ENCODE measurements around the gene HSFX4. TPM values are rescaled to one million over a fixed set of nuclear protein-coding genes. Genes with fewer than 3 reads are reported as not detected.
A peak's percentile ranks its signal among the peaks of the same experiment; 100 is the strongest.
"Not testable (repeated sequence)": the region's sequence is repeated elsewhere in the genome, so short reads cannot be mapped to it uniquely, and the experiment has no call there.

HSFX4 gene
- total and polyA plus RNA-seq, 5 donors from 2014 or later = not detected

DNA sequence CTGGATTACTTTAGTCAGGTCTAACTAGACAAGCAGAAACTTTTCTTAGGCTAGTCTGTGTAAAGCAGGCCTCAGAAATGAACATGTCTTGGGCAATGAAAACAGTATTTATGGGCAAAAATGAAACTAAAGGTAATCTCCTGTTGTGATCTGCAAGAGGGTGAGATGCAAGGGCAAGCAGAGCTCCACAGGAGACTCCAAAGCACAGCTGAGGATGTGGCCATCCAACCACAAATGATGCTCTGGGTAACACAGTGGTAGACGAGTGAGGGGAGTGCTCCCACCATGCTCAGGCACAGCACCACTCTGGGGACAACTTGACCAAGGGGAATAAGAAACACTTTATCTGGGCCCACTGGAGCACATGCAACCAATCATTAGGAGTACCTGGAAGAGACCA lies 738 bp upstream of the HSFX4 start:
- not testable (repeated sequence) for H3K27me3 ChIP-seq (ENCODE audit: control insufficient read depth, insufficient read depth, low read length); H3K9me3 Mint-ChIP-seq; H3K4me3 Mint-ChIP-seq; H3K36me3 Mint-ChIP-seq; H3K9me3 ChIP-seq (ENCODE audit: control insufficient read depth in 2 of 2, low read length in 2 of 2); H3K4me1 ChIP-seq (ENCODE audit: control insufficient read depth, insufficient read depth, low read length, poor library complexity, severe bottlenecking); H3K4me1 Mint-ChIP-seq; ATAC-seq (ENCODE audit: low read depth in 2 of 2); H3K27ac Mint-ChIP-seq; H3K4me3 ChIP-seq (ENCODE audit: low read depth, low read length); H3K27me3 Mint-ChIP-seq; H3K27ac ChIP-seq (ENCODE audit: insufficient read depth, low read length, poor library complexity, severe bottlenecking); DNase-seq; H3K36me3 ChIP-seq (ENCODE audit: control insufficient read depth, insufficient read depth, low read length)

DNA sequence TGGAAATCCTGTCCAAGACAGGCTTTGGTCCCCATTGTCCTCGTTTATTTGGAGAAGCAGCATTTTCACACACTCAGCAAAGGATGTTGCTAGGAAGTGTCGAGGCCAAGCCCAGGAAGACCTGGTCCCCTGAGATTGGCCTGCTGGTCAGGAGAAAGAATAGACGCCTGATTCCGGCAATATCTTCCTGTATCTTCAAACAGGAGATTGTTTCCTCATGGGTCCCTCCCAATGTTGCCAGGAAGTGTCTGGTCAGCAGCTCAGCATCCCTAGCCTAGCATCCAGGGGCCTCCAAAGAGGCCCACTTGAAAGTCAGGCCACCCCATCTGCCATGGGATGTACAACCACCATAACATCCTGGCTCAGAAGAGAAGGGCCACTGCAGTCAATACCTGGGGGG lies 2.0 kb downstream of the HSFX4 start:
- not testable (repeated sequence) for H3K27ac ChIP-seq (ENCODE audit: insufficient read depth, low read length, poor library complexity, severe bottlenecking); H3K4me3 Mint-ChIP-seq; H3K4me1 ChIP-seq (ENCODE audit: control insufficient read depth, insufficient read depth, low read length, poor library complexity, severe bottlenecking); H3K4me3 ChIP-seq (ENCODE audit: low read depth, low read length); H3K27me3 Mint-ChIP-seq; ATAC-seq (ENCODE audit: low read depth in 2 of 2); H3K9me3 Mint-ChIP-seq; H3K36me3 ChIP-seq (ENCODE audit: control insufficient read depth, insufficient read depth, low read length); H3K27ac Mint-ChIP-seq; H3K36me3 Mint-ChIP-seq; DNase-seq; H3K27me3 ChIP-seq (ENCODE audit: control insufficient read depth, insufficient read depth, low read length); H3K9me3 ChIP-seq (ENCODE audit: control insufficient read depth in 2 of 2, low read length in 2 of 2); H3K4me1 Mint-ChIP-seq

DNA sequence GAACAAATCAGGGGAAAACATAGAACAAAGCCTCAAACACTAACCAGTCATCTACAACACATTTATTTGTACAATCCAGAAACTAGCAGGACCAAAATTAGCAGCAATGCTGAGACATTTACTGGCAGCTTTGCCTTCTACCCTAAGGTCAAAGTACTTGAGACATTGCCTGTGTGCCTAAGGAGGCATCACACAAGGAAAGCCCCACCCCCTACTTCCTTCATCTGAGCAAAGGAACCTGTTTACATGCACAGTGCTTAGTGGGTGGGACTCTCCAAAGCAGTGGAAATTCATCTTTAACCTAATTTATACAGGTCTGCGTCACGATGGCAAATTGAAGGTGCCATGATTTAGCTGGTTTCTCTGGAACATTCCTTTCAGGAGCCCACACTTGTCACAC lies 2.8 kb downstream of the HSFX4 start:
- not testable (repeated sequence) for H3K4me1 ChIP-seq (ENCODE audit: control insufficient read depth, insufficient read depth, low read length, poor library complexity, severe bottlenecking); H3K4me3 Mint-ChIP-seq; H3K36me3 Mint-ChIP-seq; H3K9me3 ChIP-seq (ENCODE audit: control insufficient read depth in 2 of 2, low read length in 2 of 2); H3K27ac ChIP-seq (ENCODE audit: insufficient read depth, low read length, poor library complexity, severe bottlenecking); H3K27me3 ChIP-seq (ENCODE audit: control insufficient read depth, insufficient read depth, low read length); H3K36me3 ChIP-seq (ENCODE audit: control insufficient read depth, insufficient read depth, low read length); ATAC-seq (ENCODE audit: low read depth in 2 of 2); H3K4me1 Mint-ChIP-seq; DNase-seq; H3K27ac Mint-ChIP-seq; H3K27me3 Mint-ChIP-seq; H3K9me3 Mint-ChIP-seq; H3K4me3 ChIP-seq (ENCODE audit: low read depth, low read length)

DNA sequence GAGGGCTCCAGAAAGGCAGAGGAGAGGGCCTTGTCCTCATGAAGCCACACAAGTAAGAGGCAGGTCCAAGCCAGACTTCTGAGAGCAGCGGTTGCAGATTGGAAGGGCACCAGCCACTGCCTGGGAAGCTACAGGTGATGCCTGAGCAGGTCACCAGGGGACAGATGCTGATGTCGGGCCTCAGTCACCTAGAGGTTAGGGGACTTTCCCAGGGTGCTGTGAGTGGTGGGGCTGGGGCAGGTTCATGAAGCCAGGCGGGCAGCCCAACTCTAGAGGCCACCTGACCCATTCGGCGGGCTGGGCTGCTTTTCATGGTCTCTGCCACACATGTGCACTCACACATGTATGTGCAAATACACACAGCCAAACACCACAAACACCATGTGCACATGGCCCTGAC lies 3.6 kb downstream of the HSFX4 start:
- not testable (repeated sequence) for H3K36me3 ChIP-seq (ENCODE audit: control insufficient read depth, insufficient read depth, low read length); H3K27me3 Mint-ChIP-seq; DNase-seq; H3K4me1 ChIP-seq (ENCODE audit: control insufficient read depth, insufficient read depth, low read length, poor library complexity, severe bottlenecking); ATAC-seq (ENCODE audit: low read depth in 2 of 2); H3K4me1 Mint-ChIP-seq; H3K27ac ChIP-seq (ENCODE audit: insufficient read depth, low read length, poor library complexity, severe bottlenecking); H3K9me3 Mint-ChIP-seq; H3K9me3 ChIP-seq (ENCODE audit: control insufficient read depth in 2 of 2, low read length in 2 of 2); H3K4me3 Mint-ChIP-seq; H3K27ac Mint-ChIP-seq; H3K27me3 ChIP-seq (ENCODE audit: control insufficient read depth, insufficient read depth, low read length); H3K36me3 Mint-ChIP-seq; H3K4me3 ChIP-seq (ENCODE audit: low read depth, low read length)

DNA sequence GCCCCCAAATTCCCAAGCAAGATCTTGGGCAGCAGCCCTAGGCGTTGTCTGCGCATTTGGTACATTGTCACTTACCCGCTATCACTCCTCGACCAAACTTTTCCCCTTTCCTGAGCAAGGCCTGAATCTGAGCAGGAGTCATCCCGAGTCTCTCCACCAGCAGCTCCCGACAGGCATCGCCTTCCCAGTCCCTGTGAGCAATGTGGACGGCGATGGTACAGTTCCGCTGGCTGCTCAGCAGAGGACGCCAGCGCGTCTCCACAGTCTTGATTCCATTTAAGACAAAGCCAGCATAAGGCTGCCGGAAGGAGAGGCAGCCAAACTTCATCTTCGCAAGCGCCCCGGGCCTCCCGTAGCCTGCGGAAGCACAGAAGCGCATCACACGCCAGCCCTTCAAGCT lies 4.2 kb downstream of the HSFX4 start:
- not testable (repeated sequence) for H3K4me3 Mint-ChIP-seq; H3K27me3 ChIP-seq (ENCODE audit: control insufficient read depth, insufficient read depth, low read length); DNase-seq; H3K27ac Mint-ChIP-seq; H3K4me1 ChIP-seq (ENCODE audit: control insufficient read depth, insufficient read depth, low read length, poor library complexity, severe bottlenecking); H3K4me3 ChIP-seq (ENCODE audit: low read depth, low read length); H3K4me1 Mint-ChIP-seq; H3K9me3 ChIP-seq (ENCODE audit: control insufficient read depth in 2 of 2, low read length in 2 of 2); H3K27ac ChIP-seq (ENCODE audit: insufficient read depth, low read length, poor library complexity, severe bottlenecking); H3K36me3 Mint-ChIP-seq; H3K36me3 ChIP-seq (ENCODE audit: control insufficient read depth, insufficient read depth, low read length); ATAC-seq (ENCODE audit: low read depth in 2 of 2); H3K9me3 Mint-ChIP-seq; H3K27me3 Mint-ChIP-seq

DNA sequence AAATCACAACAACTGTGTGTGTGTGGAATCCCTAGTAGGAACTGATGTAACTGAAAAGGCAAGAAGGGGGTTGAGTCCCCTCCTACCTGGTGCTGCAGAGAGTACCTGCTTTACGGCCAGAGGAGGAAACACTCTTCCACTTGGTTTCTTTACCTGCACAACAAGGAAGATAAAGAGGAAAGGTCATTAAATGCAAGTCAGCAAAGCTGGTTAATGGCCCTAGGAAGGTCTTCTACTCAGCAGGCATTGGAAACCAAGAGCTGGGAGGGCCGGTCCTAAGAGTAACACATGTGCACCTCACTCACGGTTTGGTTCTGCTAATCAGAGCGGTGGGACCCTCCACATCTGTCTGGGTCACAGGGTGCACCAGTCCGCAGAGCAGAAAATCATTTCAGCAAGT lies 8.0 kb downstream of the HSFX4 start:
- Mint-ChIP-seq H3K4me3 (peak overlapping the region; percentile 81 to 98 (median 93)), H3K27ac (peak overlapping the region in 2 of 3 donors; percentile 93 to 100), H3K4me1 (peaks cover 0 to 16% (median 4%) of the 10 kb centered on the region in 4 donors)
- peak overlapping the region; percentile 96 for H3K27ac ChIP-seq (ENCODE audit: insufficient read depth, low read length, poor library complexity, severe bottlenecking)
- H3K4me1 ChIP-seq (ENCODE audit: control insufficient read depth, insufficient read depth, low read length, poor library complexity, severe bottlenecking); H3K36me3 Mint-ChIP-seq; H3K27me3 ChIP-seq (ENCODE audit: control insufficient read depth, insufficient read depth, low read length); H3K27me3 Mint-ChIP-seq; H3K36me3 ChIP-seq (ENCODE audit: control insufficient read depth, insufficient read depth, low read length); ATAC-seq (ENCODE audit: low read depth in 2 of 2); DNase-seq; H3K9me3 ChIP-seq (ENCODE audit: control insufficient read depth in 2 of 2, low read length in 2 of 2); H3K9me3 Mint-ChIP-seq: not testable (repeated sequence)
- peak overlapping the region; percentile 47 for H3K4me3 ChIP-seq (ENCODE audit: low read depth, low read length)

DNA sequence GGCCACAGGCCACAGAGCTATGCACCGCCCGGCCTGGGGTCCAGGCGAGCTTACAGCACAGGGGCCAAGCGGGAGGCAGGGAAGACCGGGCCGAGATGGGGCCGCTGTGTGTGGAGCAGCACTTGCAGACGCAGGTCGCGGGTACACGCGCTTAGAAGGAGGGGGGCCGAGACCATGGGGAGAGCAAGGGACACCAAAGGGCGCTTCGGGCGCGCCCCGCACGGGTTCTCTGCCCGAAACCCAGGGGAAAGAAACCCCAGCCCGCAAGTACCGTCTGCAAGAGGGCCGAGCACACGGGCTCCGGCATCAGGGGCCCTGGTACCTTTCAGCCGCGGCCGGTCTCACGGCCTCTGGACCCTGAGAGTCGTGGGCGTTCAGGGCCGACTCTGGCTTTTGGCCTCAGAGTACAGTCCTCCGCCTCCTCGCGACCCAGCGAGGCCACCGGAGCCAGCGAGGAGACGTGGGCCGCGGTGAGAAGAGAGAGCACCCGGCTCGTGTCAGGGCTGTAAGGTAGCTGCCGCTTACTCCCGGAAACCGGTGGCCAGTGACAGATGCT lies 8.6 kb downstream of the HSFX4 start:
- no peaks in the 10 kb centered on the region for H3K27me3 ChIP-seq (ENCODE audit: control insufficient read depth, insufficient read depth, low read length)
- H3K4me1 ChIP-seq (ENCODE audit: control insufficient read depth, insufficient read depth, low read length, poor library complexity, severe bottlenecking) = peaks cover 7% of the 10 kb centered on the region
- H3K36me3 ChIP-seq (ENCODE audit: control insufficient read depth, insufficient read depth, low read length) = no peaks in the 10 kb centered on the region
- ATAC-seq (ENCODE audit: low read depth in 2 of 2) (no peak), DNase-seq (peak in 2 of 3 donors; percentile 7 to 23)
- H3K4me3 ChIP-seq (ENCODE audit: low read depth, low read length) = peak overlapping the region; percentile 47
- peaks cover 0 to 16% (median 4%) of the 10 kb centered on the region in 4 donors for H3K4me1 Mint-ChIP-seq
- no peaks in the 10 kb centered on the region for H3K36me3 Mint-ChIP-seq
- H3K9me3 Mint-ChIP-seq = no peaks in the 10 kb centered on the region
- peak overlapping the region; percentile 96 for H3K27ac ChIP-seq (ENCODE audit: insufficient read depth, low read length, poor library complexity, severe bottlenecking)
- H3K27ac Mint-ChIP-seq = peak overlapping the region; percentile 93 to 100 (median 98)
- H3K9me3 ChIP-seq (ENCODE audit: control insufficient read depth in 2 of 2, low read length in 2 of 2) = no peaks in the 10 kb centered on the region
- peak overlapping the region; percentile 81 to 98 (median 93) for H3K4me3 Mint-ChIP-seq
- H3K27me3 Mint-ChIP-seq = no peaks in the 10 kb centered on the region

DNA sequence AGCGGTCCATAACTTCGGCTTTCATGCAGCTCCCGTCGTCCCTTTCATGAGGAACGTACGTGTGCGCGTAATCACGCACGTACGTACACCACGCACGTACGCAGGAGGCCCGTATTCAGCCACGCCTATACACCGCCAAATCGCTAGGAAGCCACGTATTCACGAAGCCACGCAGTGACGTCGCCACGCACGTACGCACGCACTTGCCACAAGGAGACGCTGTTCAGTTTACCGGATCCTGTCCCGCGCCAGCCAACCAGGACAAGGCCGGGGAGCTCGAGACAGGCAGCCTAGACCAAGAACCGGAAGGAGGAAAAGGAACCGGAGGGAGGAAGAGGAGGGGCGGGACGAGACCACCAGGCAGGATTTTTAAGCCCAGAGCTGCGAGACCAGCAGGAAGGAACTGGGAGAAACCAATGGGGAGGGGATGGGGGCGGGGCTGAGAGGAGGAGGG lies 9.1 kb downstream of the HSFX4 start, which contains the start of gene EOLA2:
Gene EOLA2, minus strand, starts transcription at position 65 of the 454 bp plus-strand sequence. CDS start 4,617 bp downstream, outside the sequence.
- Mint-ChIP-seq H3K9me3 (no peaks in the 10 kb centered on the region), H3K4me3 (peak within 1 kb of the TSS; percentile 81 to 98 (median 93)), H3K27ac (peak within 1 kb of the TSS; percentile 93 to 100 (median 98)), H3K27me3 (no peaks in the 10 kb centered on the region), H3K36me3 (no peaks in the 10 kb centered on the region), H3K4me1 (peaks cover 0 to 16% (median 4%) of the 10 kb centered on the region in 4 donors)
- Histone ChIP-seq H3K27me3 (ENCODE audit: control insufficient read depth, insufficient read depth, low read length) (no peaks in the 10 kb centered on the region), H3K4me3 (ENCODE audit: low read depth, low read length) (peak within 1 kb of the TSS; percentile 47), H3K27ac (ENCODE audit: insufficient read depth, low read length, poor library complexity, severe bottlenecking) (peak within 1 kb of the TSS; percentile 96), H3K4me1 (ENCODE audit: control insufficient read depth, insufficient read depth, low read length, poor library complexity, severe bottlenecking) (peaks cover 7% of the 10 kb centered on the region), H3K36me3 (ENCODE audit: control insufficient read depth, insufficient read depth, low read length) (no peaks in the 10 kb centered on the region), H3K9me3 (ENCODE audit: control insufficient read depth in 2 of 2, low read length in 2 of 2) (no peaks in the 10 kb centered on the region)
- peak; percentile 65 to 66 for ATAC-seq (ENCODE audit: low read depth in 2 of 2)
- DNase-seq = peak; percentile 88 to 97 (median 93)

Measured in CD4-positive, CD25-positive, alpha-beta regulatory T cell (primary cell).